CD4-positive, alpha-beta T cell treated with Interleukin-4 for 1 hour (primary cell): ENCODE data around the gene COQ6.
"Not testable (repeated sequence)": the region's sequence is repeated elsewhere in the genome, so short reads cannot be mapped to it uniquely, and the experiment has no call there.

ENCODE experiments used
- DNase-seq, 2 donors: peaks; one replicate each; pipeline ENCODE4 v3.0.0-alpha.2; 2020 to 2022

The COQ6 gene

GRCh38 chr14:73949752-73950734, at the start of gene COQ6, which contains the start of gene FAM161B:
TSS of gene COQ6 (plus strand) at chr14:73950302. CDS start at chr14:73950333, 31 bp downstream.
TSS of gene FAM161B (minus strand) at chr14:73950094. CDS start at chr14:73950026, 68 bp downstream.
- peak; percentile 93 to 95 for DNase-seq

- DNase-seq, result no peak
These were observed 47.1 kb upstream of the COQ6 start for GRCh38 chr14:73903028-73903427.

DNA sequence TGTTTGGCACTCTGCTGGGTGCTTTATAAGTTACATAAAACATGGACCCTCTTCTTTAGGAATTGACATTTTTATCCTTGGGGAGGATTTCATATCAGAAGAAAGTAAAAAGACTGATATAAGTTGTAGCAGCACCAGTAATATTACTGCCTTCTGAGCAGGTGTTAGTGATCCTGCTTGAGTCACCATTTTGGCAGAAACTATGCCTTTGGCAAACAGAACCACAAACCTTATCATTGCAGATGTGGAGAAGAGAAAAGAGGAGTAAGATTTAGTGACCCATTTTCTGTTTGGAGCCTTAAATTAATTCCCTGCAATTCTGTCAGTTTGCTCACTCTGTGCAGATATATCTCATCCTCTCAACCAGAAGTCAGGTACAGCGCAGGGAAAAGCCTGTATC, 40.4 kb upstream of the COQ6 start:
- DNase-seq, result no peak

DNA sequence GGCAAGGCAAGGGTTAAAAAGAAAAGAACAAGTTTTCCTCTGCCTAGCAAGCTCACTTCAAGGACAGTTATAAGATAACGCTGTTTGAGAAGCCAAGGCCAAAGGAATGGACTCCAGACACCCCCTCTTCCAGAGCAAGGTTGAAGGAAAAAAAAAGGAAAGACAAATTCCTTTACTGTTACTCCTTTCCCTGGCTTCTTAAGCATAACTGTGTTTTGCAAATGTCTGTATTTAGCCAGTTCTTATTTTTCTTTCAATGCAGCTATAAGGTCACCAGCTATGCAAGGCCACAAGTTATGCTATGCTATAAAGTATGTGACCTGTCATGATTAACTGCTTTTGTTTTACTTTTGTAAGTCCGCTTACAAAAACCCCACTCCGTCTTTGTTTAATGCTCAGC, 36.8 kb upstream of the COQ6 start:
- DNase-seq, result no peak

DNA sequence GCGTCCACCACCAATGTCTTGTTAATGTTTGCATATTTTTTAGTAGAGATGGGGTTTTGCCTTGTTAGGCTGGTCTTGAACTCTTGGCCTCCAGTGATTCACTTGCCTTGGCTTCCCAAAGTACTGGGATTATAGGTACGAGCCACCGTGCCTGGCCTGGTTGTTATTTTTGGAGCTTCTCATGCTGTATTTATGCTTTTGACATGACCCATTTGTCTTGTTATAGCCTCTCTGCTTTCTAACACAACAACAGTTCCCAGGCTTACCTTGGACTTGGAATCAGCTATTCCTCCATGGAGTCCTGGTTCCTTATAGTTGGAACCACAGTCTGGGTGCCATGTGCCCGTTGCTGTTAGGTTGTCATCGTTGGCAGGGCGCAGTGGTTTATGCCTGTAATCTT, 33.8 kb upstream of the COQ6 start:
- no peak for DNase-seq

DNA sequence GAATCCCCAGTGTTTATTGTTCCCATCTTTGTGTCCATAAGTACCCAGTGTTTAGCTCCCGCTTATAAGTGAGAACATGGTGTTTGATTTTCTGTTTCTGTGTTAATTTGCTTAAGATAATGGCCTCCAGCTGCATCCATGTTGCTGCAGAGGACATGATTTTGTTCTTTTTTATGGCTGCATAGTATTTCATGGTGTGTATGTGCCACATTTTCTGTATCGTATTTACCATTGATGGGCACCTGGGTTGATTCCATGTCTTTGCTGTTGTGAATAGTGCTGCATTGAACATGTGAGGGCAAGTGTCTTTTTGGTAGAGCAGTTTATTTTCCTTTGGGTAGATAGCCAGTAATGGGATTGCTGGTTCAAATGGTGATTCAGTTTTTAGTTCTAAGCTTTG, 30.6 kb upstream of the COQ6 start:
- not testable (repeated sequence) for DNase-seq

DNA sequence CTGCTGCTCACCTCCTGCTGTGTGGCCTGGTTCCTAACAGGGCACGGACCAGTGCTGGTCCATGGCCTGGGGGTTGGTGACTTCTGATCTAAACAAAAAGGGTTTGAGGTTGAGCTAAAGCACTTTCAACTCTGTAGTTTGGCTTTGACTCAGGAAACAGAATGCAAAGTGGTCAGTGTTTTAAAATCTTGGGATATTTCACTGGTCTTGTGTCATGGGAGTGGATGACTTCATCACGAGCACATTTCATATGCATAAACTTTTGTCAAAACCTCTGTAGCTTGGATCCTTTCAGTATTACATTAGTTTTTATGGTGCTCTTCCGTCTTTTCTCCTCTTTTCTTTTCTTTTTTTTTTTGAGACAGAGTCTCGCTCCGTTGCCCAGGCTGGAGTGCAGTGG, 25.8 kb upstream of the COQ6 start:
- DNase-seq, result no peak

- no peak for DNase-seq
These were observed 14.4 kb upstream of the COQ6 start for GRCh38 chr14:73935666-73936065.

DNA sequence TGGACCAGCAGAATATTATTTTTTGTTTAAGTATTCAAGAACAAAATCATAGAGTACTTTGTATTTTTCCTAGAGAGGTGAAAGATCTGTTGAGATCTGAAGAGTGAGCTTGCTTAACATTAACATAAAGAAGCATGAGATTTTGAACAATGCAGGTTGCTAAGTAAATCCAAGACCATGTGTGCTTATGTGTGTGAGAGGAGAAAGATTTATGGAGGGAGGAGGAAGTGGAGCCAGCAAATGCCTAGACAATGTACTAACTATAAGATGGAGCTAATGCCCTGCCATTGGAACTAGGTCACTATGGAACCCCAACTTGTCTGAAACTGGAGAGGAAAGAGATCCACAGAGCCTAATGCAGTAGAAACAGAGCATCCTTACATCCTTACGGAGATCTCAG, 13.6 kb upstream of the COQ6 start:
- no peak for DNase-seq

GRCh38 chr14:73937012-73937411, 13.1 kb upstream of the COQ6 start:
- no peak for DNase-seq

DNA sequence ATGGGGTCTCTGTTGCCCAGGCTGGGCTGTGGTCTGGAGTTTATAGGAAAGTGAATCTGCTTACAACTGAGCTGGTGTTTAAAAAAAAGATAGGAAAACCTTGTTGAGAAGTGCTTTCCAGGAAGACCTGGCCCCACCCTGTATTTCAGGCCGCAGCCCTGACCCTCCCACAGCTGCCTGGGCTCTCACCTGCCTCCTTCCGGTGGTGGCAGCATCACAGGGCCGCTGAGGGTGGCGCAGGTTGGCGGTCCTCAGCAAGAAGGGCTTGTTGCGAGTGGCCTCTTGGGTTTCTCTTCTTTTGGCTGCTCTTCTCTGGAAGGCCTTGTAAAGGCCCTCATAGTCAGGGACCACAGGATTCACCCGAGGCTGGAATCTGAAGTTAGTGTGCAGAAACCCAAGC, 7.9 kb upstream of the COQ6 start:
- DNase-seq, result no peak

GRCh38 chr14:73943083-73943482, 7.0 kb upstream of the COQ6 start:
- peak in 1 of 2 donors; percentile 21 for DNase-seq

DNA sequence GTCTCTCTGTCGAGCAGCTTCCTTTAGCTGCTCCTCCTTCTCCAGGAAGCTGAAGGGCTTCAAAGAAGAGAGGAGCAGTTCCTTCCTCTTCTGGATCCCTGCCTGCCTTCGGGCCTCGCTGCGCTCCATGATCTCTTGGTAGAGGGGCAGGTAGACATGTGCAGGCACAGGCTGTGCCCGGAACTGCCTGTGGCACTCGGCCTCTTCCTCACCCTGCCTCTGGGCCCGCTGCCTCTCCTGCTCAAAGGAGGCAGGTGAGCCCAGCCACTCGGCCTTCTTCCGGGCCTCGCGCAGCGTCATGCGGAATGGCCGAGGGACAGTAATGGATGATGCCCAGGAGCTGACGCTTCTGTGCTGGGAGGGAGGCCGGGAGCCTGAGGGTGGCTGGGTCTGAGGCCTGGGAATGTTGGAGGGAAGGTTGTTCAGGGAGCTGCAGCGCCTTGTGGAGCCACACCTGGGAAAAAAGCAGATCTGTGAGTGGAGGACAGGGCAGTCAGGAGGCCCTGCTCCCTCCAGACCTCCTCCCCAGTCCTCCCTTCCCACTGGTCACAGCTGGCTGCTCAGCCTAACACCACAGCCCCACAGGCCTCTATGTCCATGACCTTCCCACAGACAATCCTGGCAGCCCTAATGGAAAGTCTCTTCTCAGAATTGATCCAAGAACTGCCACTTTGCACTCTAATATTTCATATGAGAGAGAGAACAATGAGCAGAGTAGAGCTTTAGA, 5.5 kb upstream of the COQ6 start:
- DNase-seq, result no peak

DNA sequence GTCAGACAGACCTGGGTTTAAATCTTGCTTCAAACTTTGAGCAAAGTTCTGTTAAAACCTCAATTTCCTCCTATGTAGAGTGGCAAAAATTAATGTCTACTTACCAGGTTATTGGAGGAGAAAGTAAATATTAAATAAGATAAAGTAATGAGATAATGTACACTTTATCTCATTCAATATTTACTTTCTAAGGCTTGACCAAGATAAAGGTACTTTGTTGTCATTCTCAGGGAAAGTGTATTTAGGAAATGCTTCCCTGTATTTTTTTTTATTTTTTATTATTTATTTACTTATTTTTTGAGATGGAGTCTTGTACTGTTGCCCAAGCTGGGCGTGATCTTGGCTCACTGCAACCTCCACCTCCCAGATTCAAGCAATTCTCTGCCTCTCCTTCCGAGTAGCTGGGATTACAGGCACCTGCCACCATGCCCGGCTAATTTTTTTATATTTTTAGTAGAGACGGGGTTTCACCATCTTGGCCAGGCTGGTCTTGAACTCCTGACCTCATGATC, 4.9 kb upstream of the COQ6 start:
- DNase-seq, result no peak

GRCh38 chr14:73953731-73954130, 3.6 kb downstream of the COQ6 start:
- DNase-seq, result no peak

- DNase-seq, result no peak
These were observed 5.6 kb downstream of the COQ6 start for GRCh38 chr14:73955674-73956073.

DNA sequence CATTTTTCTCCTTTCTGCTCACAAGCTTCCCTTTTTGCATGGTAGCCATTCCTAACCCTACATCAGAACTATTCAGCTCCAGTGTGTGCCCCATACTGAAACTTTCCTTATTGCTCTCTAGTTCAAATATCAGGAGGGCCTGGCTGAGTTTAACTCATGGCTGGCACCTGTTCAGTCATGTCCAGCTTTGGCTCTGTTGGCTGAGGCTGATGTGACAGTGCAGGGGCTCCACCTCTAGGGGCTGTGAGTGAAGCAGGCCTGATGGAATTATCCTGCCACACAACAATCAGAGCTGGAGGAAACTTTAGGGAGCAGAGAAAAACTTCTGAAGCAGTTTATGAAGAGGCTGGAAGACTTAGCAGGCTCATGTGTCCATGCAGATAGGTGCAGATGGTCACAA, 8.5 kb downstream of the COQ6 start:
- DNase-seq, result no peak

GRCh38 chr14:73961192-73961591, 11.1 kb downstream of the COQ6 start:
- no peak for DNase-seq

GRCh38 chr14:73965216-73965615, 15.1 kb downstream of the COQ6 start:
- DNase-seq, result no peak

DNA sequence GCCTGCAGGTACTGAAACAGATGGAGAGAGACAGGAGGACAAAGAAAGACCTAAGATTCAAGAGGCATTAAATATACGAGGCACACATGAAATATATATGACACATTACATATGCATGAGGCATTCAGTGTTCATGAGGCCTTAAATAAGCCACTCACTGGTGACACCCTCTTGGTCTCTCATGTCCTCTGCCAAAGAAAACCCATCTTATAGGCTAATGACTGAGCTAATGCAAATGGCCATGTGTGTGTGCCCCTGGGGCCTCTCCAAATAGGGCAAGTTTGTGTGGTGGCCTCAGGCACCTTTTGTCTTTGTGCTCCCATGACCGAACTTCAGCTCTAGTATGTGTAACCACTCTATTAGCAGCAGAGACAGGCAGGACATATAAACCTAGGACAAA, 18.8 kb downstream of the COQ6 start:
- DNase-seq, result no peak

- no peak for DNase-seq
These were observed 23.4 kb downstream of the COQ6 start for GRCh38 chr14:73973497-73973896.

DNA sequence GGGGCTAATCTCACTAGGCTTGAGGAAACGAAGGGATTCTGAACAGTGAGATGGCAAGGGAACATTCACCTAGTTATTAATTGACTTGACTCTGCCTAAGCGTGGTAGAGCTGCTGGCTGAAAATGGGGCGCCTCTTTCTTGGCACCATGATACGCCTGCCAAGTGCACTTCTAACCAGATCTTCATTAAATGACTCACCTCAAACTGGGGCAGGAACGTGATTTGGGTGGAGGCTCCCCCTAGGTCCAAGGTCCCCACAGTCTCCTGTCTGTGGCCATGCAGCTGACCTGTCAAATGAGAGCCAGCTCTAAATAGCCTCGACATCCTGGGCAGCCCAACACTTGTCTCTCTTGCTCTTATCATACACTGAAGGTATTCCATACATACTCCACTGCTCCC, 26.0 kb downstream of the COQ6 start:
- no peak for DNase-seq

DNA sequence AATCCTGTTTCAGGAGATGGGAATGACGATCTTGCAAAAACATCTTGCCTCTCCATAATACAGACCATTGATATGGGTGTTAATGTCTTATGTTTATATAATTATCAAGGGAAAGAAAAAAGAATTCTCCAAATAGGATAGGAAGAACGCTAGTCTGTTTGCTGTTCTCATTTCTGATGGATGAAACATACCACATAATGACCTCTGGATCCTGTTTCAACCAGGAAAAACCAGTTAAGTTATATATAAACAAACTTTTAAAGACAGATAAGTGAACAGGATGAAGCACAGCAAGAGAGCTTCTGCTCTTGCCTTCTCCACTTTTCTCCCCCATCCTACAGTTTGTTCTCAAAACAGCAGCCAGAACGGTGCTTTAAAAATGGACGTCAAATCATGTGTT, 27.8 kb downstream of the COQ6 start:
- DNase-seq, result no peak

- DNase-seq, result no peak
These were observed 38.0 kb downstream of the COQ6 start for GRCh38 chr14:73988065-73988464.
